SHP77 treated with DMSO at 0.1 percent for 48 hours (cell line): ENCODE measurements around the gene SEBOX.

Experiments used
- DNase-seq: peaks from one replicate; lab custom pipeline; 2025; lab: John Stamatoyannopoulos, UW

Gene SEBOX

DNA sequence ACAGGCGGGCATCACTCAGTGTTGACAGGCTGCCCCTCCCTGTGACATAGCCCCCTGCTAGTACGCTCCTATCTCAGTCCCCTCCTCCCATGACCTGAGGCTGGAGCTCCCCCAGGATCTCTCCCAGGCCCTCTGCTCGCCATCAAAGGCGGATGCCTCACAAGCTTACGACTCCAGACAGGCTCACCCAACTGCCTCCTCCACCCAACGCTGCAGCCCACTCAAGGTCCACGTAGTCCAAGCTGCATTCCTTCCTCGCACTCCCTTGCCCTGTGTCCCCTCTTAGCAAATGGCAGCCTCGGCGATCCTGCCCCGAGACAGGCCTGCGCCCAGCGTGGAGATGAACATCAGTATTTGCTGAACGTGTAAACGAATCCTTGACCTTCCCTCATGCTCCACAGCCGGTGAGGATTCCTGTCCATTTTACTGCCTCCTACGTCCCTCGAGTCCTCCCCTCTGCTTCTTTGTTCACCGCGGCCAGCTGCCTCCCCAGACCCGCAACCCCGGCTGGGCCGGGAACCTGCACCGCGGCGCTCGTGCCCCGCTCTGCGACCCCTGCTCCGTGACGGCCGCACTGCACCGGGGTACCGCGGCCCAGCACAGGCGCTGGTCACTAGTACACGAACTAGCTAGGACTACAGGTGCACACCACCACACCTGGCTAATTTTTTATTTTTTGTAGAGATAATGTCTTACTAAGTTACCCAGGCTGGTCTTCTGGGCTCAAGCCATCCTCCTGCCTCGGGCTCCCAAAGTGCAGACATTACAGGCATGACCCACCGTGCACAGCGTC, 46.8 kb downstream of the SEBOX start:
- DNase-seq: no peak

DNA sequence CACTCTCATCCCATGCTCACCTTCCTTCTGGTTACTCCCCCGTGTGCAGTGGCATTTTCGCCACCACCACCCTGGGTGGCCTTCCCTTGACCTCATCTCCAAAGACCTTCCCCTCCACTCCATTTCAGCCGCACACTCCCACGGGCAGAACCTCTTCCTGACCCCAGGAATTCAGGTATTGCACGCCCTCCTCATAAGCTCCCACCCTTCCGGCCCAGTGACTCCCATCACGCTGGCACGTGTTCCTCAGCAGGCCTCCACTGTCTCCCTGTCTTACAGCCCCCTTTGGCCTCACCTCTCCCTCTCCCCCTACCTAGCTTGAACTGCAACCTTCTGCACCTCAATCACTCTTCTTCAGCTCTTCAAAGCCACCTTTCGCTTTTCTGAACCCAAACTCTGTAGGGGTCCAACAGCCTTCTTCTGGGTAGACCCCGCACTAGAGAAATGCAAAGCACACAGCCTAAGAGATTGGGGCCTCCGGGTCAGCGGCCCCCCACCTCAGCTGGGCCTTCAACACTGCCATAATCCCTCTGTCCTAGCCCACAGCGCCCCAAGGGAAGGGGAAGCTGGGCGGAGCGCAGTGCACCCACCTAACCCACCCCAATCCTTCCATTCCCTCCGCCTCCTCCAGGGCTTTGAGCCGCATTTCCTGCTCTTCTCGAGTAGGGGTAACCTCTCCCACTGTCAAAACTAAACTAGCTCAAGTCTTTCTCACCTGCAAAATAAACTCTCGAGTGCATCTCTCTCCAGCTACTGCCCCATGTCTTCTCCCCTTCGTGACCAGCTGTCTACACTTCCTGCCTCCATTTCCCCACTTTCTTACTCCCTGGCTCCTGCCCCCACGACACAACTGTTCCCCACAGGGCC, 47.7 kb downstream of the SEBOX start:
- DNase-seq: no peak

GRCh38 chr17:28315846-28316705, 48.9 kb downstream of the SEBOX start:
- no peak for DNase-seq

DNA sequence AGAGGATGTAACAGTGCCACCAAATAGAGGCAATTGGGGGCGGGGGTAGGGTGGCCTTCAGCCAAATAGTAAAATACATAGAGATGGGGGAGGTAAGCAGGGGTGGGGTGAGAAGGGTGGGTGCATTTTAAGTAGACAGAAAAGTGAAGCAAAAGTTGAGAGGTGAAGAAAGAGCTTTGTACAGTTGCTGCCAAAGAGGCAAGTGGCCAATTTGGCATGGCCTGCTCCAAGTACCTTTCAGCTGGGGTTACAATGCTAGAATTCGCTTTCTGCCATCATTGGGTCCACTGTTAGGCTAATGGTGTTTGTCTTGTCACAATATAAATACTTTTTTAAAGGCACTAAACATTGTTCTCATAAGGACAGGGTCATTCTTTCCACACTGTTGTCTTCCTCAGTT, 51.2 kb downstream of the SEBOX start:
- DNase-seq: no peak
